GM21515 (cell line): ENCODE data around the gene SLC35D3.
"Not testable (repeated sequence)": the region's sequence is repeated elsewhere in the genome, so short reads cannot be mapped to it uniquely, and the experiment has no call there.

Source experiments
- ATAC-seq: cut with Tn5 transposase; IDR thresholded peaks from one replicate; pipeline ENCODE4 v1.9.1; 2021; ENCODE audit not compliant: unreplicated experiment

Gene SLC35D3

GRCh38 chr6:136922685-136923006 is 545 bp downstream of the SLC35D3 start:
- ATAC-seq, result no peak

- ATAC-seq, result no peak
Measured at GRCh38 chr6:136923116-136923953, 1.2 kb downstream of the SLC35D3 start.

DNA sequence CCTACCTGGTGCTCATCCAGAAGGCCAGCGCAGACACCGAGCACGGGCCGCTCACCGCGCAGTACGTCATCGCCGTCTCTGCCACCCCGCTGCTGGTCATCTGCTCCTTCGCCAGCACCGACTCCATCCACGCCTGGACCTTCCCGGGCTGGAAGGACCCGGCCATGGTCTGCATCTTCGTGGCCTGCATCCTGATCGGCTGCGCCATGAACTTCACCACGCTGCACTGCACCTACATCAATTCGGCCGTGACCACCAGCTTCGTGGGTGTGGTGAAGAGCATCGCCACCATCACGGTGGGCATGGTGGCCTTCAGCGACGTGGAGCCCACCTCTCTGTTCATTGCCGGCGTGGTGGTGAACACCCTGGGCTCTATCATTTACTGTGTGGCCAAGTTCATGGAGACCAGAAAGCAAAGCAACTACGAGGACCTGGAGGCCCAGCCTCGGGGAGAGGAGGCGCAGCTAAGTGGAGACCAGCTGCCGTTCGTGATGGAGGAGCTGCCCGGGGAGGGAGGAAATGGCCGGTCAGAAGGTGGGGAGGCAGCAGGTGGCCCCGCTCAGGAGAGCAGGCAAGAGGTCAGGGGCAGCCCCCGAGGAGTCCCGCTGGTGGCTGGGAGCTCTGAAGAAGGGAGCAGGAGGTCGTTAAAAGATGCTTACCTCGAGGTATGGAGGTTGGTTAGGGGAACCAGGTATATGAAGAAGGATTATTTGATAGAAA is 2.0 kb downstream of the SLC35D3 start:
- ATAC-seq, result no peak

DNA sequence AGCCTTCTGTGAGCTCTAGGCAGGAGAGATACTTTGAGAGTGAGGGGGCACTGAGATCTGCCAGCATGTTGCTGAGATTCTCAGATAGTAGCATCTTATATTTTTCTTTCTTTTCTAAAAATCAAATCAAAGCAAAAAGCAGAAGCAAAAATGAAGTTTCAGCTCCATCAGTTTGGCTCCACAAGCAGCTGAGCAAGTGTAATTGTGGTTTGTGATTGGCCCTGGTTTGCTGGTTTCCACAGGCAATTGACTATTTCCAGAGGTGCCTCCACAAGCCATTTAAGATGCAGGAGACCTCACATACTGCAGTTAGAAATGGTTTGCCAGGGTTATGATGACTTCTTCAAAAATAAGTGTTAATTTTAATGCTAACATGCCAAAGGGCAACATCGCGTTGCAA is 4.3 kb downstream of the SLC35D3 start:
- no peak for ATAC-seq

GRCh38 chr6:136927292-136927691 is 5.2 kb downstream of the SLC35D3 start:
- no peak for ATAC-seq

GRCh38 chr6:136930528-136930927 is 8.4 kb downstream of the SLC35D3 start:
- ATAC-seq, result no peak

DNA sequence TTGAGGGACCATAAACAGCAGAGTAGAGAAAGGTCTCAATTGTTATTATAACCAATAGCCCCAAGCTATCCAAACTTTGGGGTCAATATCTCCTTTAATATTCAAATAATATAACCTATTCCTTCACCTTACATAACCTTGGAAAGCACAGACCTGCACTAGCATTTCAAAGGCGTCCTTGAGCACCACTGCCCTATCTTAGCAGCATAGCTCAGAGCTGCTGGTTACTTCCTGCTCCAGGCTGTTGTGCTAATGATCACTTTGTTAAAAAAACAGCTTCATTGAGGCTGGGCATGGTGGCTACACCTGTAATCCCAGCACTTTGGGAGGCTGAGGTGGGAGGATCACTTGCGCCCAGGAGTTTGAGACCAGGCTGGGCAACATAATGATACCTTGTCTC is 10.5 kb downstream of the SLC35D3 start:
- ATAC-seq, result no peak

DNA sequence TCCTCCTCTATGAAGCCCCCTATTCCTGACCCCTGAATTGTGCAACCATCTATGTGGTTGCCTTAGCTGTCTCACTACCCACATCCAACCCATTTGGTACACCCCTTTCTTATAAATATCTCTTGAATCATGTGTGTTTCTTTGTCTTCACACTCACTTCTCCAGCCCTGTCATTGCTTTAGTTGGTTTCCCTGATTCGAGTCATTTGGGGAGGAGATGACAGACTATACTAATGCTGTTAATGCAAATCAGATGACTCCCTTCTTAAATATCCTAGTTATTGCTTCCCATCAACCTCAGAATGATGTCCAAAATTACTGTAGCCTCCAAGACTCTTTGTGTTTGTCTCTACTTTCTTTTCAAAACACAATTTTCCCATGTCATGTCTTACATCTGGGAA is 23.0 kb downstream of the SLC35D3 start:
- no peak for ATAC-seq

DNA sequence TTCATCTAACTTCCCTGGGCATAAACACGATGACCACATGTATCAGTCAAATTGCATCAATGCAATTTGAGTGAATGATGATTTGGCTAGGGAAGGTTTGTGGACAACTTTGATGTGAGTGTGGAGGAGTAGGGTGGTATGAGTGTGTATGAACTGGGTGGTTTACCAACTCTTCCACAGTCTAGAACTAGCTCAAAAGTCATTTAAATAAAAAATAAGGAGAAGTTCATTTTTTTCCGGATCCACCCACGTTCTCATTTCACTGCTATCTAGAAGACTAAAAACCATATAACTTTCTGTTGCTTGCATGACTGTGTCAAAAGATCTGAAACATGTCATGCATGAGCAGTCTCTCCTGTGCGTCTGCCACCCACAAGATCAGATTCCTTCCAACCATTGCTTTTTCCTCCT is 23.6 kb downstream of the SLC35D3 start:
- no peak for ATAC-seq

DNA sequence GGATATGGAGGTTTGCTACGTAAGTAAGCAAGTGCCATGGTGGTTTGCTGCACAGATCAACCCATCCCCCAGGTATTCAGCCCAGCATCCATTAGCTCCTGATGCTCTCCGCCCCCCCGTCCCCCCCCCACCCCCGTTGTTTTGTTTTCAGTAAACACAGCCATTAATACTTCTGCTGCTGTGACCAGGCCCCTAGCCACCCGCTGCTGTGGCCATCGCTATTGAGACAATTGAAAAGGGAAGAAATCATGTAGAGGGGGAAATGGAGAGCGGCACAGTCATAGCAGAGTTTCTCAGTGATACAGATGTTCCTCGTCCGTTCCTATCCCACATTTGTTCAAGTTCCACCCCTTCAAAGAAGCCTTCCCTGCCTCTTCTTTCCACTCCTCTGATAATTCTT is 24.9 kb downstream of the SLC35D3 start:
- ATAC-seq, result no peak

DNA sequence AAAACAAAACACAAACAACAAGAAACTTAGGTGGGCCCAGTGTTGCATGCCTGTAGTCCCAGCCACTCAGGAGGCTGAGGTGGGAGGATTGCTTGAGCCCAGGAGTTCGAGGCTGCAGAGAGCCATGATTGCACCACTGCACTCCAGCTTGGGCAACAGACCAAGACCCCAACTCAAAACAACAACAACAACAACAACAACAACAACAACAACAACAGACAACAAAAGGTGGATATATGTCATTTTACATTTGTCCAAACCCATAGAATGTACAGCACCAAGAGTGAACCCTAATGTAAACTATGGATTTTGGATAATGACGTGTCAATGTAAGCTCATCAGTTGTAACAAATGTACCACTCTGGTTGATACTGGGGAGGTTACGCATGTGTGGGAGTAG is 27.9 kb downstream of the SLC35D3 start:
- ATAC-seq, result not testable (repeated sequence)

DNA sequence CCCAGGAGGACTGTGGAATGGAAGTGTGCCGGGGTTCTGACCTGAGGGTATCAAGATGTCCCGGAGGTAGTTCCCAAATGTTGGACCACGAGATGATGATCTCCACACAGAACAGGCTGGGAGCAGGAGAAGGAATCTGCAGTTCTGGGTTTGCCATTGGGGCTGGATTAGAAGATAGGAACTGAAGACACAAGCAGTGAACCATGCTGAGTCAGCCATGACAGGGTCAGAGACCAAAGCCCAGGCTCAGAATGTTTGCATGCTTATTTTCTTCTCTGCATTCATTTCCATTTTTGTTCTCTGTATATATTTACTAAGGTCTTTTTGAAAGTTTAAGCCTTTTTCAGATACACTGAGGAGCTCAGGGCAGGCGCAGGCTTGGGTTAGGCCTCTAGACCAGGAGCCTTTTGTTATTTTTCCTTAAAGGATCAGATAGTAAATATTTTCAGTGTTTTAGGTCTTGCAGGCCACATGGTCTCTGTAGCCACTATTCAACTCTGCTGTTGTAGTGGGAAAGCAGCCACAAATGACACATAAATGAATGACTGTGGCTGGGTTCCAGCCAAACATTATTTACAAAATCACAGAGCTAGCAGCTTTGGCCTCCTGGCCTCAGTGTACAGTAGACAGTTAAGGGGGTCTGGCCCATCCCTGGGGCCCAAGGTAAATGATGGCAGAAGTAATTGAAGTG is 28.5 kb downstream of the SLC35D3 start:
- no peak for ATAC-seq

DNA sequence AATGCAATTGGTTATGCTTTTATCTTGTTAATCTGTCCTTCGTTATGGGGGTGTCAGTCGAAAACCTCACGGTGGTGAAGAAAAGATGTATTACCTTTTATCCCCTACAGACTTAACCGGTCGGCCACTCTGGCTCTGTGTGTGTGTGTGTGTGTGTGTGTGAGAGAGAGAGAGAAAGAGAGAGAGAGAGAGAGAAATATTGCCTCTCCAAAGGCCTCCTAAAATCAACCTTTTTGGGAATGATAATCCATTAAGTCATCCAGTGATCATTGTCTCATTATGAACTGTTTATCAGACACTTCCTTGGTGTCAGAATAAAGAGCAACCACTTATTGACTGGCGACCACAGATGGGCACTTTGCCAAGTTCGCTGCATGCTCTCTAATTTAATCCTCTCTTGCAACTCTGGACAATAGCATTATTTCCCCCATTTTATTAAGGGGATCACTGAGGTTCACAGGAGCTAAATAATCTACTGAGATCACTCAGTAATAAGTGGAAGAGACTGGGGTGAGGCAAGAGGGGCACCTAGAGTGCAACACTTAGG is 30.7 kb downstream of the SLC35D3 start:
- ATAC-seq, result no peak

DNA sequence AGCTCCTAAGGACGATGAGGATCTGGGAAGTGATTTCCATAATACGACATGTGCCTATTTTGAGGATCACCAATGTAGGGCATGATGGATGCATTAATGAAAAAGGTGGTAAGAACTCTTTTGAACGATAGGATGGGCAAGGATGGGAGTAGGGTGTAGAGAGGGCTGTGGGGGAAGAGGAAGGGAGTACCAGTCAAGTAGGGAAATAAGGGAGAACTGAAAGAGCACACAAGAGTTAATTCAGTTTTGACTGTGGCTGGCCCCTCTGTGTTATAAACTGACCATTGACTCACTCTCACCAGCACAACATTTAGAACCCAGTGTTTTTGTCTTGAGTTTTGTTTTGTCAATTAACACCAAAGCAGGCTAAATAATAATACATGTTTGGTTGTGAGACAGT is 33.0 kb downstream of the SLC35D3 start:
- ATAC-seq, result no peak

DNA sequence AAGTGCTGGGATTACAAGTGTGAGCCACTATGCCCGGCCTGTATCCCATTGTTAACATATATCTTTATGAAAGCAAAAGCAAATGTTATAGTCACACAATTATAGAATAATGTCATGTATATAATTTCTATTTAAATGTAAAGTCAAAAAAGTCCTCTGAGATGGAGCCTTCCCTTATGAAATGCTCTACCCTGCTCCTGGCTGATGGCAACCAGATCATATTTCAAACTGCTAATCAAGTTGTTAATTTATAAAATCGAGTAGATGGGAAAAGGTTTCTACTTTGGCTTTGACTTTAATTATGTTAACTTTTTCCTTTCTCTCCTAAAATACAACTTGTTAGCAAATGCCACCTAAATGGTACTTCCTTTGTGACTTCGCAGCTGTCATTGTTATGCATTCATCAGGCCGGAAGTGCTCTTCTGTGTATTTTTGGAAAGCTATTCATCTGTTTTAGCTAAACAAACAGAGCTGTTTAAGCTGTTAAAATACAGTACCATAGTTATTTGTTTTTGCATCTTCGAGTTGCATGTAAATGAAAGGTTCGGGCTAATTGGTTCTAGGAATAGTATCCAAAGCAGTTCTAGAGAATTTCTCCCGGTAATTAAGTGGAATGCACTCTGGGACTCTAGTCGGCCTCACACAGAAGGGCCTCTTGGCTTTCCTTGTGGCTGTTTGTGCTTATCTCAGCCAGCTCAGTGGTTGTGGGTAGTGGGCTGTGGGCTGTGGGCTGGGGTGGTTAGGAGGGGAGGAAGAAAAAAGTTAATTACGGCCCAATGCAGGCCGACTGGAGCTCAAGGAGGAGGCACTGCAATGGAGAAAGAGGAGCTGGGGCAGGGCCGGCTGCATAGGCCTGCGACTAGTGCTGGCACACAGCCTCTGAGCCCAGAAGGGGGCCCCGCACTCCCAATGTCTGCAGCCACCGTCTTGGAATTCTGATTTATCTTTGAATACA is 34.8 kb downstream of the SLC35D3 start:
- ATAC-seq, result no peak

- no peak for ATAC-seq
Measured at GRCh38 chr6:136958168-136958567, 36.1 kb downstream of the SLC35D3 start.

GRCh38 chr6:136959471-136959891 is 37.4 kb downstream of the SLC35D3 start:
- no peak for ATAC-seq

- not testable (repeated sequence) for ATAC-seq
Measured at GRCh38 chr6:136959935-136960334, 37.8 kb downstream of the SLC35D3 start.

GRCh38 chr6:136960781-136961180 is 38.7 kb downstream of the SLC35D3 start:
- ATAC-seq, result no peak

DNA sequence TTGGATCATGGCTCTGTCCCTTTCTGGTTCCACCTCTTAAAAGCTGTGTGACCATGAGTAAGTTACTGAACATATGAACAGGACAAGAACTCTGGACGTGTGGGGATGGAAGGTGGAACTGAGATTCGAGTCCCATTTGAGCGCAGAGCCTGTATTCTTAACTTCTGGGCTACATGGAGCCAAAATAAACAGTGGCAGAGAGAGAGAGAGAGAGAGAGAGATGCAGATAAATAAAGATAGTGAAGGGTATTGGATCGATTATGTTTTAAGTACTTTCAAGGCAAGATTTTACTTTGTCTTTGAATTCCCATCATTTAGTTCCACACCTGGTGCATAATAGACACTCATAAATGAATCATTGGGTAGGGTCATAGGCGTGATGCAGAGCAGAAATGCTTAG is 39.7 kb downstream of the SLC35D3 start:
- no peak for ATAC-seq

DNA sequence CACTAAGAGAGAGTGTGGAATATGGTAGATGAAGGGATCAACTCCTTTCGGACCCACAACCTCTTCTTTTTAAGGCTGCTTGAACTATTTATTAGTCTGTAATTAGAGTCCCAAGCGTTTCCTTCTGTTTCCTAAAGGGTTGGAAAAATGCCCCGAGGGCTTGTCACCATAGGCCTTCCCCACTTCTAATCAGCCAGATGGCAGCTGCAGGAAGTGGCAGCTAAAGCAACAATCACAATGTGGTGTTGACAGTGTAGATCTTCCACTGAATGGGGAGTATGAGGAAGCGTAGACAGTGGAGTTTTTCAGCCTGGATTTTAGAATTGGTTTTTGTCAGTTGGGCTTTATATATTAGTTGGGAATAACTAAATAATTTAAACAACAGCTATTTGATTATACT is 40.6 kb downstream of the SLC35D3 start:
- no peak for ATAC-seq
